ENCODE results near the gene NUDT17. TPM values are rescaled to one million over a fixed set of nuclear protein-coding genes. Genes with fewer than 3 reads are reported as not detected.
"Not testable (repeated sequence)": the region's sequence is repeated elsewhere in the genome, so short reads cannot be mapped to it uniquely, and the experiment has no call there.

Gene NUDT17
- total RNA-seq = 0.63 TPM

GRCh38 chr1:145845514-145846161, at the start of gene NUDT17:
Gene NUDT17 (plus strand): TSS chr1:145845630. CDS start chr1:145845641, 11 bp downstream.
- DNase-seq (ENCODE audit: low spot score) (peak; percentile 82), ATAC-seq (peak; percentile 95)

GRCh38 chr1:145796753-145797152, 48.7 kb upstream of the NUDT17 start:
- DNase-seq (ENCODE audit: low spot score) (no peak), ATAC-seq (no peak)

- ATAC-seq (no peak), DNase-seq (ENCODE audit: low spot score) (no peak)
Observed at GRCh38 chr1:145799806-145800205, 45.6 kb upstream of the NUDT17 start.

GRCh38 chr1:145804235-145805045, 41.0 kb upstream of the NUDT17 start:
- ATAC-seq (no peak), DNase-seq (ENCODE audit: low spot score) (no peak)

- DNase-seq (ENCODE audit: low spot score) = no peak
Observed at GRCh38 chr1:145805057-145805456, 40.4 kb upstream of the NUDT17 start.

GRCh38 chr1:145806408-145806807, 39.0 kb upstream of the NUDT17 start:
- no peak for ATAC-seq
- DNase-seq (ENCODE audit: low spot score) = no peak

More at GRCh38 chr1:145805057-145805456, 40.4 kb upstream of the NUDT17 start:
- ATAC-seq = no peak

- ATAC-seq (no peak), DNase-seq (ENCODE audit: low spot score) (no peak)
Observed at GRCh38 chr1:145806844-145807243, 38.6 kb upstream of the NUDT17 start.

GRCh38 chr1:145812977-145813810, 32.2 kb upstream of the NUDT17 start:
- ATAC-seq; DNase-seq (ENCODE audit: low spot score): not testable (repeated sequence)

GRCh38 chr1:145818095-145818494, 27.3 kb upstream of the NUDT17 start:
- DNase-seq (ENCODE audit: low spot score); ATAC-seq: not testable (repeated sequence)

GRCh38 chr1:145822779-145823331, 22.6 kb upstream of the NUDT17 start:
- not testable (repeated sequence) for ATAC-seq; DNase-seq (ENCODE audit: low spot score)

GRCh38 chr1:145823565-145824498, 21.6 kb upstream of the NUDT17 start, which contains the start of the genes POLR3C and RNF115:
Gene POLR3C (plus strand): TSS chr1:145824200. CDS start chr1:145825777, 1,577 bp downstream.
Gene RNF115 (minus strand): TSS chr1:145824095. CDS start chr1:145823873, 222 bp downstream.
- ATAC-seq (peak; percentile 94), DNase-seq (ENCODE audit: low spot score) (peak; percentile 94)

GRCh38 chr1:145824499-145824842, 21.0 kb upstream of the NUDT17 start:
- DNase-seq (ENCODE audit: low spot score) = no peak
- ATAC-seq = no peak

- ATAC-seq (no peak), DNase-seq (ENCODE audit: low spot score) (no peak)
Observed at GRCh38 chr1:145826030-145826429, 19.4 kb upstream of the NUDT17 start.

- ATAC-seq (no peak), DNase-seq (ENCODE audit: low spot score) (no peak)
Observed at GRCh38 chr1:145827966-145828365, 17.5 kb upstream of the NUDT17 start.

GRCh38 chr1:145828367-145829026, 16.9 kb upstream of the NUDT17 start:
- DNase-seq (ENCODE audit: low spot score) (no peak), ATAC-seq (no peak)

GRCh38 chr1:145830810-145831209, 14.6 kb upstream of the NUDT17 start:
- ATAC-seq = not testable (repeated sequence)

GRCh38 chr1:145837656-145838055, 7.8 kb upstream of the NUDT17 start:
- ATAC-seq (no peak), DNase-seq (ENCODE audit: low spot score) (no peak)

More at GRCh38 chr1:145830810-145831209, 14.6 kb upstream of the NUDT17 start:
- DNase-seq (ENCODE audit: low spot score) = not testable (repeated sequence)

GRCh38 chr1:145843031-145843430, 2.4 kb upstream of the NUDT17 start:
- no peak for ATAC-seq

GRCh38 chr1:145845144-145845513, 301 bp upstream of the NUDT17 start:
- ATAC-seq (peak; percentile 44), DNase-seq (ENCODE audit: low spot score) (no peak)

More at GRCh38 chr1:145843031-145843430, 2.4 kb upstream of the NUDT17 start:
- DNase-seq (ENCODE audit: low spot score) = no peak
